Measurements from ENCODE around the gene ZBTB20.
A peak's percentile ranks its signal among the peaks of the same experiment; 100 is the strongest.

ZBTB20 gene

DNA sequence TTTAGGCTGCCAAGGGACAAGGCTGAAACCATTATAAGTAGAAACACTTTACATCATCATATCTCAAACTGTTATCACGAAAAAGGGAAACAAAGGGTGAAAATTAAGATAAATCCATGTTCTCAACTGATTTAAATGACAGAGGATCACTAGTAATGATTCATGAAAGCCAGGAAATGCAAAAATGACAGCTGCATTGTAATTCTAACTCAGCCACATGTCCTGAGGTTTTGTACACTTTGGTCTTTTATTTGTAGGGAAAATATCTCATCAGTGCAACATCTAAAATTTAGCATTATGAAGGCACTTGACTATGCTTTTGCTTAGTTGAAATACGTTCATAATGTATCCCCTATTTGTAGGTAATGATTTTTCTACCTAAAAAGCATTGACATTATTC lies 473.6 kb downstream of the ZBTB20 start:
- no peak for DNase-seq (ENCODE audit: low read depth, low spot score)

DNA sequence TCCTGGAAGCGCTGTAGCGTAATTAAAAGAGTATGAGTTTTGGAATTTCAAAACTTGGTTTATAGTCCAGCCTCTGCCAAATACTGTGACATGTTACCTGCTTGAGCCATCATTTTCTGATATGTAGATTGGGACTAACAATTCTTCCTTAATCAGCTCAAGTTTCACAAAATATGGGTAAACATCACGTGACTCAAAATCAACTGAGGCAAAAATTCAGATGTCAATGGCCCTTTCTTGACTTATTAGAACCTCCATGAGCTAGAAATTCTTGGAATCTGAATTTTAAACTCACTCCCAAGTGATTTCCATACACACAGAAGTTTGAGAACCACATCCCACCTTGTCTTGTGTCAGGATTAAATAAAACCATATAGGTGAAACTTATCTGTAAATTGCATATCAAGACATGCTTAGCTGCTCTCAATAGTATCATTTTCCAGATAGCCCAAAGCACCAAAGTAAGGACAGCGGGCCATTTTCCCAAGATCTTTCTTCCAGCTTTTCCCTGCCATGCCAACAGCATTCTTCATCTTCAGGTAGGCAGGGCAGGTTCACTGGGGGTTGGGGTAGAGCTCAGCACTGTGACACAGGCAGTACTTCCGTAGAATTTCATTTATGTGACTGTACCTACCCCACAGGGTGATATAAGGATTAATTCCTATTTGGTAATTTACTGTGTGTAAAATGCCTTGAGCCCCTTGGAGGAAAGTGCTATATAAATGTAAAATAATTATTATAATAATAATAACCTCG lies 474.2 kb downstream of the ZBTB20 start:
- DNase-seq (ENCODE audit: low read depth, low spot score): no peak

DNA sequence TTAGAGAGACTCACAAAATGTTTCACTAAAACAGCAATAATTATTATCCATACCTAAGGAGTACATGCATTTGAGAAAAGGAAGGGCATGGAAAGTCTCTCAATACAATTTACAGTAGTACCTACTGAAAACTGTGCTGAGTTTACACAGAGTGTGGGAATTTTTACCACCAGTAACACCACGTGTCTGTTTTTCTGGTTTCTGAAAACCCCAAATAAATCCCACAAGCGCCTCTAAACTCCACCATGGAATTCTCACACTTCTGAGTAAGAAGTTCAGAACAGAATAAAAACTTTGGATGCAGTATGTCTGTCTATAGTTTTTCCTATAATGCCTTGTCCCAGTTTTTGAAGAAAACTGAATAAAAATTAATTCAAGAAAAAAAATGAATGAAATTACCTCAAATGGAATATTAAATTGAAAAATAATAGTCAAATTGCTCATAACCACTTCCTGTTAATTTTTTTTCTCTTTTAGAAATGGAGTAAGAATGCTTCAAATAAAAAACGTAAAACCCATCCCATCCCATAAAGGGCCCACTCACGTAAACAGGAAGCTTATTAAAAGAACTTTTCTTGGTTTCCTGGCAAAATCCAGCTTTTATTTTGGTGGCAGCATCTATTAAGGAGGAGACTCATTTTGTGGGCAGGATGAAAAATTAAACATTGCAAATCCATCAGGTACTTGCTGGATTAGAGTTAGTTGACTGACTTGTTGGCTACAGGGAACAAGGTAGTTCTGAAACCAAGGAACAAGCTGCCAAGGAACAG lies 475.2 kb downstream of the ZBTB20 start:
- no peak for DNase-seq (ENCODE audit: low read depth, low spot score)

DNA sequence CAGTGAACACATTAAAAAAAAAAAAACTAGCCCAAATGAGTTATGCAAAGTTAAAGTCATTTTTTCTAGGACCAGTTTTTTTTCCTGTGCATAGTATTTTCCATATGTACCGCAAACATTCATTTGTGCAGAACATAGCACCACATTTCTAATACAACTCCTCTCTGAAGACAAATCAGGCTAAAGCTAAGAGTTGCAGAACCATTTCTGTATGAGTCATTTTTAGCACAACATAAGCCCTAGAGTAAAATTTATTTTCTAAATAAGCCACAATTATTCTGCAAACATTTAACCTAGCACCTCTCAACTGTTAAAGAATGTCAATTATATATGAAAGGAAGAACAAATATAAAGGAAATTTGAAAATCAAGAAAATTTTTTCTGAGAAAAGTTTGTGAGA lies 477.5 kb downstream of the ZBTB20 start:
- DNase-seq (ENCODE audit: low read depth, low spot score): no peak

DNA sequence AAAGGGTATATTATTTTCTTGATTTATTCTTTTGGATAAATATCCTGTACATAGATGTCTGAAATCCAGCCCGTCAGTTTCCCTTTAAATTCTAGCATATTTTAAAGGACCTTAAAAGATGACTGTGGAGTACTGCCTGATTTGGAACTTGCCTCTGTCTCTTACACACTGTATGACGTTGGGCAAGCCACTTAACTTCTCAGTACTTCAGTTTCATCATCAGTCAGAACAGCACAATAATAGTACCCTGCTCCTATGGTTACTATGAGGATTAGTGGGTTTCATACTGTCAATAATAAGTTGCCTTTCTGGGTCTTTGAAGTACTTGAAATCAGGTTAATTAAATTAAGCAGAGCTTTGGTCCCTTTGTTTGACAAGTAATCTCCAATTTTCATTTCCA lies 479.0 kb downstream of the ZBTB20 start:
- no peak for DNase-seq (ENCODE audit: low read depth, low spot score)

DNA sequence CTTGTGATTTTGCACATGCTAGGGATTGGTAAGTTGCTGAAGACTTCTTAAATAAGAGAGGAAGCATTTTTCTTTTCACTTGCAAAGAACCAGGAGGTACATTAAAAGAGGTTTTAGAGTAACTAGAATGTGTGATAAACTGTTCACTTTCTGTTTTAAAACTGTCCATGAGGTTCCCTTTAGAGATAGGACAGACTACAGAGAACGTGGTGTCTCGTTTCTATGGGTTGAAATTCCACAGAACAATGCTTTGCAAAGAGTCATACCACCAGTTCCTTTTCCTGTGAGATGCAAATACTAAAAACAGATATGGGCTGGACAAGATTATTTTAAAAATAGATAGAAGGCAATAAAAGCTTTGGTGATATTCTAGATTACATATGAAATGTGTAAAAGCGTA lies 480.5 kb downstream of the ZBTB20 start:
- DNase-seq (ENCODE audit: low read depth, low spot score): no peak

DNA sequence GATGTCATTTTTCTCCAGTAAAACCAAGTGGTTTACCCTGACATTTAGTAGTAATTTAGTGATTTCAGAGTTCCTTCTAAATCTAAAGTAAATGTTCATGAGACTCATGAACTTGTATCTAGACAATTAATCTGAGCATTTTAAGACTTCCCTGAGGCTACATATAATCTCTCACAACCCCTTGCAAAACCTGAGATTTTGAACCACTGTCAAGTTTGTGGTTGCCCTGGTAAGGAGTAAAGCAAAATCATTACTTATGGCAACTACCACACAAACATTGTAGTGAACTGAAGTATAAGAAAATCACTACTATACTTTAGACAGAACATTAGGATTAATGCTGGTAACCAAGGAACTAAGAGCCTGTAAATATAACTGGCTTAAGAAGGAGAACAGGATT lies 483.1 kb downstream of the ZBTB20 start:
- no peak for DNase-seq (ENCODE audit: low read depth, low spot score)

DNA sequence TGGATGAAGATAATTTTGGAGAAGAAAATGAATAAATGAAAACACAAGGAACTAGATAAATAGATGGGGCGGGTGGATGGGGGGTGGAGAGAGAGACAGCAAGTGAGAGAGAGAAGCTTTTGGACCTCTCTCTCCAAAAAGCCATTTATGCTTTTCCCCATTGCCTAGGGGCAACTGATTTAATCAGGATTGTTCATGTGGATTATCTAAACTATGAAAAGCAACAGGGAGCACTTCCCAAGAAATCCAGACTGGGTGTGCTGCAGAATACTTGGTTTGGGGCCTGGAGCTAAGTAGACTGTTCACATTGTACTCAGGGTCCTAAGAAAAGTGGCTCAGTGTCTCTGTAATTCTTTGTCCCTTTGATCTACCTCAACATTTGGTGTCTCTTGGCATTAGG lies 486.3 kb downstream of the ZBTB20 start:
- DNase-seq (ENCODE audit: low read depth, low spot score): no peak

DNA sequence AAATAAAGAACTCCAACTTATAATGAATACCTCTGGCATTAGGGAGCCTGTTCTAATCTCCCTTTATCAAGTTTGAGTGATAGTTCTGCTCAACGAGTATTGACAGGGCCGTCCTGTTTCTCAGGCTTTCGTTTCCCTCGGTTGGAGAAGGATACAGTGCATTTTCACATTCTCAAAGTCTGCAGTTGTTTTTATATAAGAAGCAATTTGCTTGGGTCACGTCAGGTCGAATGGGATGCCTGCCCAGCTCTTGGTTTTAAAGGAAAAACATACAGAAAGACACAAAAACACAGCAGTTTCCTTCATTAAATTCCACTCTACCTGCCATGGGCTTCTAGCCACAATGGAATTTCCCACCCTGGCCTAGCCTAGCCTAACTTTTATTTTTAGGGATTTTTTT lies 487.0 kb downstream of the ZBTB20 start:
- DNase-seq (ENCODE audit: low read depth, low spot score): peak; percentile 45

DNA sequence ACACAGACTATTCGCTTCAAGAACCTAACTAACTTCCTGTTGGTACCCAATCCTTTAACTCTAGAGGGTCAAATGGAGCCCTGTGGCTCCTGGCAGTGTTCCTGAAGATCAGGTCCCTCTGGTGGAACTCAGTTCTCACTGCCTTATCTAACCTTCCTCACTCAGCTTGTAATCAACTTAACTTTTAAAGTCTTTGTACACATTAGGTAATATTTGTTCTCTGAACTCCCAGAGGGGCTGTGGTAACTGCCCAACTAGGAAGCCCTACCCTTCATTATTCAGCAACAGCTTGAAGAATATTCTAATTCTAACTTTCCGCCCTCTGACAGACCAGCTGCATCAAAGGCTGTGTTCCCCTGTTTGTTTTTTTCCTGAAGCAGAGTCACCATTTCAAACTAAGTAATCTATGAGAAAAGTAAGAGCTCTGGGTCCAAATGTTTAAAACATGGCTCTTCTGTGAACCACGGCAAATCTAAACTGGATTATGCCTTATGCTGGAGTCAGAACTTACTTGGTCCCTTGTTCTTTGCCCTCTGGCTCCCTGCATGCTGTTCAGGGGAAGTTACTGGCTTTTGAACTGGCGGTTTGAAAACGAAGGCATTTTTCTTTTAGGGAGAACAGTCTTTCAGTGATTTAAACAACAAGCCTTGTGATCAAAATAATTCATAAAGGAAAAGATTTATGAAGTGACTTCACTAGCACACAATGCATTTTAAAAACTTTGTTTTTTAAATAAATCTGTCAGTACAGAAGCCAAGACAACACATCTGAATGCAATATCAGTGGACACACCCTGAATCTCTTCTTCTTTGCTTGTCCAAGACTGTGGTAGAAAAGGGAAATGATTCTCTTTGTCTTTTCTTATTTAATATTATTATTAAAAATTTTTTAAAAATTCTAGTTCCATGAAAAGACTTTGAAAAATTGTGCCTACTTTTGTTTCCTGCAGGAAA lies 487.7 kb downstream of the ZBTB20 start:
- DNase-seq (ENCODE audit: low read depth, low spot score): no peak

DNA sequence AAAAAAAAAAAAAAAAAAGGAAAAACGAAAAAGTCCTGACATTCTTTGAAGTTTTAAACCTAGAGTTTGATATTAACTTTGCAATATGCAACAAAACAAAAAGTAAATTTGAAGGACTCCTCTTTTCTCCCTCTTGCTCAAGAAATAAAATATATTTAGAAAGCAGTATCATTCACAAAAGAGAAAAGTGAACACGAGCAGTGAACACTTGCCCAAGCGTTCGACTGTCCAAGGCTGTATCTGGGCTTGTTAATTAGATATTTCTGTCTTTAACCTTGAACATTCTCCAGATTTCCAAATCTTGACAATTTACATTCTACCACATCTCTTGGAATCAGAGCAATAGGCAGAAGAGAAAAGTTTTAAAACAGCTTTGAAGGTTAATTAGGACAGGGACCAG lies 495.5 kb downstream of the ZBTB20 start:
- no peak for DNase-seq (ENCODE audit: low read depth, low spot score)

DNA sequence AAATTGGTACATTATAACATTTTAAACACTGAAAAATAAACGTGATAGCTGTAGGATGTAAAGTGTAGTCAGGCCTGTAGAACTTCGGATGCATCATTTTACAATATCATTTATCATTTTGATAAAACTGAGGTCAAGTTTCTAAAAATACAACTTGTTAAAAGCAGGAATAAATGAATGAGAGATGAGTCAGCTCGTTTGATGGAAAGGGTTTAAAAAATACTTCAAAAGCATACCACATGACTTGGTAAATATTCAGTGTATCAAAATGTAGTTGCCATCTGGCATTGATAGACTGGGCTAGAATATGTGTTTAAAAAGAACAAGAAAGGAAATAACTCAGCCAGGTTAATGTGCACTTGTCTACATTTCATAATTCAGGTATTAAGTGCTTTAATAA lies 496.3 kb downstream of the ZBTB20 start:
- no peak for DNase-seq (ENCODE audit: low read depth, low spot score)

DNA sequence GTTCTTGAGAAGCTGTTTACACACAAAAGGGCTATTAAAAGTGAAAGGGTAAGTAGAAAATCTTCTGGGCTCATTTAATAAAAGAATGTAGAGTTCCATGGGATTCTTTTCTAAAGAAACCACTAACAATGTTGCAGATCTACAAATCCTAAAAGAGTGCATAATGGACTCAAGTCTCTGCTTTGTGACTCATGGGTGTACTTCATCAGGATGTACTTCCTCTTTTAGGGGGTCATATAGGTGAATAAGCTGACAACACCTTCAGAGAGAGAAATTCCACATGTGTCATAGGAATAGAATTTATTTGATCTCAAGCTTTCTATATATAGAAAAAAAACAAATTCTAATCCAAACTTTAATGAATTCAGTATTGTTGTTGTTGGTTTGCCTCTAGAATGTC lies 497.8 kb downstream of the ZBTB20 start:
- no peak for DNase-seq (ENCODE audit: low read depth, low spot score)

DNA sequence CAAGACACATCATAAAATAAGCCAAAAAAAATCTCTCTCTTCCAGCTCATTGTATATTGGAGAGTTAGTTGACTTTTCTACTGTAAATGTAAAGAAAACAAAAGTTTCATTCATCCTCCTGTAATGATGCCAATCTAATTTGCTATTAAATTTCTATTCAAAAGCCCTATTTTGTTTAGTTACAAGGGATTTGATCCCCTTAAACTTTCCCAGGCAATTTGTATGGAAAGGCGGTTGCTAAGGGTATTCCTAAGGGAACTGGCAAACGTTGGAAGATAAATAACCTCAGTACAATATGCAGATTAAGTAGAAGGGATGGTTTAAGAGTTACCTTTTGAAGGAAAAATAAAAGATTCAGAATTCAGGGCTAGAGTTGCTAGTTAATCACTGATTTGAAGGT lies 500.6 kb downstream of the ZBTB20 start:
- DNase-seq (ENCODE audit: low read depth, low spot score): no peak

DNA sequence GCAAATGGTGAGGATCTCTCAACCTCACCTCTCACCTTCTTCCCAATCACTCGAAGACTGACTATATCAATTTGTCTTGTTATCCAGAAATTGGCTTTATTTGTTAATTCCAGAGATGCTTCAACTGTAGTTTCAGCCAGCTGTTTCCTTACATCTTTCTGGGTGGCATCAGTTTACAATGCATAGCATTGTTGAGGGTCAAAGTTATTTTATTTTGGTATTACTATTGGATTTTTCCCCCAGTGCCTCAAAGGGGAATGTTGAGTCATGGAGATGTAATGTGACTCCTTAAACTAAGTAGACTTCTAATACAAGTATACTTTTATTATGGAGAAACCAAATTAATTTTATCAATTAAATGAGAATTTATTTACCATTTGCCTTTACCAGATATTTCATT lies 501.7 kb downstream of the ZBTB20 start:
- DNase-seq (ENCODE audit: low read depth, low spot score): no peak

DNA sequence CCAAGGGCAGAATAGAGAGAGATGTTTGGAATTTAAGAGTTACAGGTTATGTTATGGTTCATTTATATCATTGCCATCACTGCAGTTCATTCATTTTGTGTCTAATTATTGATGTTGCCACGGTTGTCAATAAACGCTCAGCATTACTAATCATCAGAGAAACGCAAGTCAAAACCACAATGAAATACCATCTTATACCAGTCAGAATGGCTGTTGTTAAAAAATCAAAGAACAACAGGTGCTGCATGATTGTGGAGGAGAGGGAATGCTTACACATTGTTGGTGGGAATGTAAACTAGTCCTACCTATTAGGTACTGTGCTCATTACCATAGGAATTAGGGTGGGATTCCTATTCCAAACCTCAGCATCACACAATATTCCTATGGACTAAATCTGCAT lies 502.7 kb downstream of the ZBTB20 start:
- DNase-seq (ENCODE audit: low read depth, low spot score): no peak

DNA sequence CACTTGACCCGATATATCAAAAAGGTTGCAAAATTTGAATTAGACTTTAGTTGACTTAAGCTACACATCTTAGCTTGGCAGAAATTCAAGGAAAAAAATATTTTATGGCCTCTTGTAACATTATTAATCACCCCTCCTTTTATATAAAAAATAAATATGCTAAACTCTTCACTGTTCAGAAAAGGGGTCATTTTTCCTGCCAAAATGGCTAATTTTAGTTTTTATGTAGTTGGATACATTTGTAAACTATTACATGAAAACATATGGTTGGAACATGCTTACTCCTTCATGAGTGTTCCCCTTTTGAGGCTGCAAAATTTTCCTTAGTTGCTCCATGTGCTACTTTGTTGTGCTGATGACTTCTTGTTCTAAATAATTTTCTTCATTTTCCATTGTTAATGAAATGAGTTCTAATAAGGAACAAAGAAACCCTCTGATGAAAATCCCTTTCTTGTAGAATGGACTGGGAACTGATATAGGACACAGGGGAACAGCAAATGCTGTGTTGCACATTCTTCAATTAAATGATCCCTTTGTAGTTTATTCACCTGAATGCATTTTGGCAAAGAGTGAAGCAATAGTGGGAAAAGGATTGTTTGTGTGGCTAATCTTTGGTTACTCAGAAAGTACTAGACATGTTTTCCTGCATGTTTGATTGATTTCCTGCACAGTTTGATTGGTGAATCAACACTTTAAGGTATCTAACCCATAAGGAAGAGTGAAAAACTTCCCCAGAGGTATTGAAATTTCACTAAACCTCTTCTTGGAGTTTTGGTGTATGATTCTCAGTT lies 503.9 kb downstream of the ZBTB20 start:
- no peak for DNase-seq (ENCODE audit: low read depth, low spot score)

DNA sequence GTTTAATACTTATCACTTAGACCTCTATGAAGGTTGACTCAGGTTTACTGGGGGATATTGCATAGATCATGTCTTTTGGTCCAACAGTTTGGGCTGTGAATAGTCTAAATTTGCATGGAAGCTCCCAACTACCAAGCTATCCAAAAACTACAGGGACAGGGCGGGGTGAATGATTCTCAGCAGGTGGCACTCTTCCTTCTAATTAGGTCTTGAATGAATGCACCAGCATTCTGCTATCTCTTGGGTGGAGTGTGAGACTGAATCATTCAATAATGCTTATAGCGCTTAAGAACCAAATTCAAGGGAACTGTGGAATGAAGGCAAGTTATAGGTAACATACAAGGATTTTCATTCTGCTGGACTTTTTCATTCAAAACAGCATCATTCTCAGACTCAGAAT lies 507.0 kb downstream of the ZBTB20 start:
- no peak for DNase-seq (ENCODE audit: low read depth, low spot score)

DNA sequence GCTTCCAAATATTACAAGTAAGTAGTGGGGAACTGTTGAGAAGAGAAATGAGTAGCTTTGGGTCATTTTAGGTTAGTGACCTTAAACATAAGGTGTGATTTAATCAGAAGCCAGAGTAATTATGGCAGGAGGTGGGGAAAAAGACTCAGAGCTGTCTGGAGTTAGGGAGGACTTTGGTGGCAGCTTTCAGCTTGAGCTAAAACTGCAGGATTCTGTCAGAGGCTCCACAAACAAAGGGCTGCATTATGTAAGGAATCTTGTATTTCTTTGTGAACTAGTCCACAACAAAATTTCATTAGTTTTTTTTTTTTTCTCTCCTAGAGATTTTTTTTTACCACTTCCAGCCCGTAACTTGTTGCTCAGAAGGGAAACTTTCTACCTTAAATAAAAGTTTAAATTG lies 507.9 kb downstream of the ZBTB20 start:
- no peak for DNase-seq (ENCODE audit: low read depth, low spot score)

DNA sequence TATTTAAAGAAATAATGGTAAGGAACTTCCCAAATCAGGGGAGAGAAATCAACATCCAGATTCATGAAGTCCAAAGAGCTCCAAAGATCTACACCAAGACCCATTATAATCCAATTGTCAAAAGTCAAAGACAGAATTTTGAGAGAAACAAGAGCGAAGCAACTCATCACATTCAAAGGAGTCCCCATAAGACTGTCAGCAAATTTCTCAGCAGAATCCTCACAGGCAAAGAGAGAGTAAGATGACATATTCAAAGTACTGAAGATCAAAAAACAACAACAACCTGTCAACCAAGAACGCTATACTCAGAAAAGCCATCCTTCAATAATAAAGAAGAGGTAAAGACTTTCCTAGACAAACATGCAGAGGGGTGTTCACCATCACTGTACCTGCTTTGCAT lies 511.2 kb downstream of the ZBTB20 start:
- no peak for DNase-seq (ENCODE audit: low read depth, low spot score)

DNA sequence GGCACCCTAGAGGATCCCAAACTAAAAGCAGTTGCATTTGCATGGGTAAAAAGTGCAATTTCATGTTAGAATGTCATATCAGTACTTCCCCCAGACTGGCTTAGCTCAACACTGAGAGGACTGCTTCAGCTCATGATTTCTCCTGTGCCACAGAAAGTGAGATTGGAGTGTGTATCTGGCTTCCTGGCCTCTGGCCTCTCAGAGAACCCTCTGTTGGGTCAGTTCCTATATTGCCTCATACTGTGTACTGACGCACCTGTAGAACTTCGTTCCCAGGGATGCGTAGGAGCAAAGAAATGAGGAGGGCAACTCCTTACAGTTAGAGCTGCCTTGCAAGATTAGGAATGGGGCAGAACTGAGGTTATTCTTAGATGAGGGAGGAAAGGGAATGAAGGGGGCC lies 512.5 kb downstream of the ZBTB20 start:
- DNase-seq (ENCODE audit: low read depth, low spot score): no peak
